NCI-H1105 (cell line): ENCODE data around the gene GOLT1B.

ENCODE experiments used
- DNase-seq: peaks from one replicate; lab custom pipeline; 2025; lab: John Stamatoyannopoulos, UW

Gene GOLT1B

DNA sequence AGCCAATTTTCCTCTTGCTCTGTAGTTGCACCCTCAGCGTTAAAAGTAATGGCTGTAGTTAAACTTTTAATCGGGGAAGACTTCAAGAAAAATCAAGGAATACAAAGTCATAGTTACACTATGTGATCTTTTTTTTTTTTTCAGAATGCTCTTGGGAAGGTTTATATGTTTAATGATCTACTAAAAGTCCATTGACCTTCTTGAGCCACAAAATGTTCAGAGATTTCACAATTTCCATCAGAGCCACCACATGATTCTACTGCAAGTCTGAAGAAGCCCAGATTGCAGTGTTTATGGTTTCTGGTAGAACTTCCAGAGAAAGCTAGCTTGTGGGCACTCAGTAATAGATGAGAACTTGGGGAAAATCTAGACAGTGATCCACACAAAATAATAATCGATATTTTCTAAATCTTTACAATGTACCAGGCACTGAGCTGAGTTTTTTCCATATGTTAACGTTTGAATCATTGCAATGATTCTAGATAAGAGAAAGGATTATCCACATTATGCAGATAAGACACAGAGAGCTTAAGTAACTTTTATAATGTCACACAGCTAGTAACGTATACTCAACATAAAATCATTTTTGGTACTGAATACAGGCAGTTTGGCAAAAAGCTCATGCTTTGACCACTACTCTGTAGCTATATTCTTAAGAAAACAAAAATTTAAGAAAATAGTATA, 64.8 kb downstream of the GOLT1B start:
- no peak for DNase-seq

DNA sequence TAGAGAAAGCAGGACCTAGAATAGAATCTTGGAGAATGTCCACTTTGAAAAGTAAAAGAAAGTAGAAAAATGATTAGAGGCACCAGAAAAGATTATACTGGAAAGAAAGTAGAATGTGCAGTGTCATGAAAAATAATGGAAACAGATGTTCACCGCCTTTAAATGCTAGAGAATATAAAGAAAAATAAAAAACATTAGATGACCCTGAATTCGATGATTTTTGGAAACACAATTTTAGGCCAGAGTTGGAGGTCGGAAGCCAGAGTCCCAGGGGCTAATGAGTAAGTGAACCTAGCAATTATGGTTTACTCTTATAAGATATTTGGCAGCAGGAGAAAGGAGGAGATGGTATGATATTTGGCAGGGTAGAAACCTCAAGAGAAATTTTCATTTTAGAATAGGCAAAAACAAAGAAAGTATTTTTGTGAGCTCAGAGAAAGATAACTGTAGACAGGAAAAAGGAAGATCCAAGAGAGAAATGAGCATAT, 65.4 kb downstream of the GOLT1B start:
- no peak for DNase-seq
